ENCODE data around the gene ENOPH1.

- TF ChIP-seq CTCF (IDR thresholded peaks at IDR 0.05; ENCODE audit: low read length) (no peak), EZH2 (IDR thresholded peaks at IDR 0.05; ENCODE audit: borderline replicate concordance, low read length) (no peak)
Observed at GRCh38 chr4:82479562-82479961, 49.2 kb downstream of the ENOPH1 start.
